NCI-H2227 treated with DMSO at 0.1 percent for 48 hours (cell line): ENCODE data around the gene OPTN.
A peak's percentile ranks its signal among the peaks of the same experiment; 100 is the strongest.
"Not testable (repeated sequence)": the region's sequence is repeated elsewhere in the genome, so short reads cannot be mapped to it uniquely, and the experiment has no call there.

Source experiments
- DNase-seq: peaks from one replicate; lab custom pipeline; 2025; lab: John Stamatoyannopoulos, UW

OPTN gene

DNA sequence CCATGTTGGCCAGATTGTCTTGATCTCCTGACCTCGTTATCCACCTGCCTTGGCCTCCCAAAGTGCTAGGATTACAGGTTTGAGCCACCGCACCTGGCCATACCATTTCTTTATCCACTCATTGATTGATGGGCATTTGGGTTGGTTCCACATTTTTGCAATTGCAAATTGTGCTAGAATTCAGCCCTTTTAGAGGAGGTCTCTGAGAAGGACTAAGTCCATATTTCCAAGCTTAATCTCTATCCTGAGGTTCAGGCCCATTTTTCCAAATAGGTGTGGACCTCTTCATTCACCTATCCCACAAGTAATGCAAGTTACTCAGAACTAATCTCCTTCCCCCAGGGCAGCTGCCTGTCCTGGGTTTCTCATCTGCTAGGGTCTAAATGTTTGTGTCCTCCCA, 9.7 kb upstream of the OPTN start:
- no peak for DNase-seq

DNA sequence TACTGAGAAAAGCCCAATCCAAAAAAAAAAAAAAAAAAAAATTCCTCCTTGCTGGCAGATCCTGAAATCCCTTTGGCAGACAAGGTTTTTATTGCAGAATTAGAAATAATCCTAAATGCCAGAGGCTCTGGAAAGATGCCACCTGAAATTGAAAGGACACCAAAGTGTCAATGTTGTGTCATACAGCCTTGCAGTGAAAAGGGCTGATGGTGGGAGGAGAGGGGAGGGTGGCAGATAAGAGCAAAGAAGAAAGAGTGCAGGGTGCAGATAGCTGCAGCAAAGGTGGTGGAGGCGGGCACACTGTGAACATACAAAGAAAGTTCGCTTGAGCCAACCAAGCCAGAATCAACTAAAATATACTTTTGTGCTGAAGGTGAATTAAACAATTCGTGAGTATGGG, 8.2 kb upstream of the OPTN start:
- no peak for DNase-seq

DNA sequence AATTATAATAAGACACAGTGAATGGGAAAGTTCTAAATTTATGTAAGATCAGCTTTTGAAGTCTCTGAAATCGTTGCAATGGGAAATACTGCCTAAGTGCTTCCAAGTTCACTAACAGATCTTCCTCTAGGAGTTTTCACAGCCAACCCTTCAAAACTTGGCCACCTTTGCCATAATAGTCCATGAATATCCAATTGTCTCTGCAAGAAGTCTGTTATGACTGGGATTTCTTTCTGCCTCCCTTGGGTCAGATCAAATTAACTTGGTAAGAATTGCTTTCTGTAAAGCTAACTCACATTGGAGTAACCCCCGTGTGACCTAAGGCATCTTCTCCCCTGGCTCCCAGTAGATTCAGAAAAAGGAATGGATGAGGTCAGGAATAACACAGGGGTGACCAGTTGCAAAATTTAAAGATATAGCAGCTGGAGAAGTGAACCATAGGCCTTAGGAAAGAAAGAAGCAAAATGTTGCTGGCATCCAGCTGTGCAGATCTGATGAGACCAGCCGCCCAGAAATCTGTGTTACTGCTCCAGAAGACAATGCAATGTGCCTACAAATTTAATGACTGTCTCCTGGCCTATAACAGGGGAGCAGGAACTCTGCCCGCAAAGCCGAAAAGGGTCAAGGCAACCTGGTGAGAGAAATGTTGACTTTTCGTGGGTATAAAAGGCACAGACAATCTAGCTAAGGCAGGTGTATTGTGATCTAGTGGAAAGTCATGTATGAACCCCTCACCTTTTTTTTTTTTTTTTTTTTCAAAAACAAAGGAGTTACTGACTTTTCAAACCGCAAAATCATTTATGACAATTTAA, 7.5 kb upstream of the OPTN start:
- DNase-seq: no peak

DNA sequence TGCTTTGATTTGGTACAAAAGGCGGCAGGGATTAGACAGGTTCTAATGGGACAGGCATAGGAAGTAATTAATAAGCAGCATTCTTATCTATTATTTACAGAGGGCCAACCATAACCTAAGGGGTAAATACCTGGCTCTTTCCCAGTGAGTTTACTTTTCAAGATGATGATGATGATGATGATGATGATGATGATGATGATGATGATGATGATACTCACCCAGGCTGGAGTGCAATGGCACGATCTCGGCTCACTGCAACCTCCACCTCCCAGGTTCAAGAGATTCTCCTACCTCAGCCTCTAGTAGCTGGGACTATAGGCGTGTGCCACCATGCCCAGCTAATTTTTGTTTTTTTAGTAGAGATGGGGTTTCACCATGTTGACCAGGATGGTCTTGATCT, 5.9 kb upstream of the OPTN start:
- DNase-seq: not testable (repeated sequence)

DNA sequence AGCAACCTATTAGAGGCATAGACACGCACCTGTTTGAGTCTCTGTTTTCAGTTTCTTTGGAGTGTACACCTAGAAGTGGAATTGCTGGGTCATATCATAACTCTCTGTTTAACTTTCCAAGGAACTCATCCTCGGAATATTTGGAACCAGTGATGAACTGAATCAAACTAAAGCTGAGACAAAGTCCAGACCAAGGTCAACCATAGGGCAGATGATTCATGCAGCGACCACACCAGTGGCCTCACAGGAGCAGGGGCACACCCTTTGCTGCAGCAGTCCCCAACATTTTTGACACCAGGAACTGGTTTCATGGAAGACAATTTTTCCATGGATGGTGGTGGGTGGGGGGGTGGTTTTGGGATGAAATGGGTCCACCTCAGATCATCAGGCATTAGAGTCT, 4.9 kb upstream of the OPTN start:
- DNase-seq: no peak

DNA sequence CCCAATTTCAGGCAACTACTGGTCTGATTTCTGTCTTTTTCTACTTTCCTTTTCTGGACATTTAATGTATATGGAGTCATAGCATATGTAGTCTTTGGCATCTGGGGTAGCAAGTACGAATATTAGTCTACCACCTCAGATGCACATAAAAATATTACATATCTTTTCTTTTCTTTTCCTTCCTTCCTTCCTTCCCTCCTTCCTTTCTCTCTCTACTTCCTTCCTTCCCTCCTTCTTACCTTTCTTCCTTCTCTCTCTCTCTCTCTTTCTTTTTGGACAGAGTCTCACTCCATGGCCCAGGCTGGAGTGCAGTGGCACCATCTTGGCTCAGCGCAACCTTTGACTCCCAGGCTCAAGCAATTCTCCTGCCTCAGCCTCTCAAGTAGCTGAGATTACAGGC, 4.0 kb upstream of the OPTN start:
- no peak for DNase-seq

DNA sequence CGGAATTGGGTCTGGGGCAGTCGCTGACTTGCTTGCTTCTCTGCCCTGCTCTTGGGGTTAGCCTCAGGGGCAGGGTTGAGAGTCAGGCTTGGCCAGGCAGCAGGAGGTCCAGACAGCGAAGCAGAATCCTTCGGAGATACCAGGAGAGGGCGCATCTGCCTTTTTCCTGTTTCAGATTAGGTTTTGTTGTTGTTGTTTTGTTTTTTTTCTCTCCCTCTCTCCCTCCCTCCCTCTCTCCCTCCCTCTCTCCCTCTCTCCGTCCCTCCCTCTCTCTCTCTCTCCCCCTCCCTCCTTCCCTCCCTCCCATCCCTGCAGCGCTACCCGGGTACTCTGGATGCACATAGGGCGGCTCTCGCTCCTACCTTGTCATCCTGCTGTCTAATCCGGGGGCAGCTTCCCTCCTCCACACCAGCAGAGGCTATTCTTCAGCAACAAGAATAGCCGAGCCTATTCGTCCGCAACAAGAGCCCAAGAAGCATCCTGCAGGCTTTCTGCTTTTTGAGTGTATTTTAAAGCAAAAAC, 758 bp upstream of the OPTN start:
- DNase-seq: peak; percentile 30

DNA sequence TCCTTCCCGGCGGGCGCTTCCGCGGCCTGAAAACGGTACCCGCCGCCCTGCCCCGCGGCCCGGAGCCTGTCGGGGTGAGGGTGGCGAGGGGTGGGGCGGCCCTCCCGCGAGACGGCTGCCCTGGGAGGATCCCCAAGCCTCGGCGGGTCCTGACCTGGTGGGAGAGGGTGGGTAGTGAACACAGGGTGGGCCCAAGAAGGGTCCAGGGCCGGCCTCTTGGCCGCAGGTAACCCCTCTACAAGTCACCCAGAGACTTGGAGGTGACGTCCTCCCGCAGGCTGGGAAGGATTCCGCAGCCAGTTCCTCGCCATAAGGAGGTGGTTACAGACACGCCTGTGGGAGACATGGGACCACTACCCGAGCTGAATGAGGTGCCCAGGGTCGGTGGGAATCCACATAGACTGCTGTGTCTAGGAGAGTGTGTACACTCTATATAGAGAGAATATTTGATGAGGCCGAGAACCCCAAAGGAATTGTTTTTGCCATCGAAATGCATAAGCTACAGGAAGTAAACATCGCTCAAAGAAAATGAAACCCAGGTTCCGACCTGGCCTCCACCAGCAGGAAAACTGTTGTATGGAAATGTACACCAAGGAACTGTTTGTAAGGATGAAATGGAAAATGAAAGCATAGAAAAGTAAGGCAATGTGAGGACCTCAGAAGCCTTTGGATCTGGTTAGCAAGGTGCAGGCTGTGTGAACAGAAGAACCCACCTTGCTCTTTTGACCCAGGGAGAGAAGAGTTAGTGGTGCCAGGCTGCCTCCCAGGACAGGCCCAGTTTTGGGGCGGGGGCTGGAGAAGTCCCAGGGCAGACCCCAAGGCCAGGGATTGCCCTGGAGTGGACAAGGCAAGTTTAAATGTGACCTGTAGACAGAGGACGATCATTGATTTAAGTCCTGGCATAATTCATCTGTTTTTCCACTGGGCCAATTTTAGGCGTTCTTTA, 659 bp downstream of the OPTN start:
- DNase-seq: no peak

DNA sequence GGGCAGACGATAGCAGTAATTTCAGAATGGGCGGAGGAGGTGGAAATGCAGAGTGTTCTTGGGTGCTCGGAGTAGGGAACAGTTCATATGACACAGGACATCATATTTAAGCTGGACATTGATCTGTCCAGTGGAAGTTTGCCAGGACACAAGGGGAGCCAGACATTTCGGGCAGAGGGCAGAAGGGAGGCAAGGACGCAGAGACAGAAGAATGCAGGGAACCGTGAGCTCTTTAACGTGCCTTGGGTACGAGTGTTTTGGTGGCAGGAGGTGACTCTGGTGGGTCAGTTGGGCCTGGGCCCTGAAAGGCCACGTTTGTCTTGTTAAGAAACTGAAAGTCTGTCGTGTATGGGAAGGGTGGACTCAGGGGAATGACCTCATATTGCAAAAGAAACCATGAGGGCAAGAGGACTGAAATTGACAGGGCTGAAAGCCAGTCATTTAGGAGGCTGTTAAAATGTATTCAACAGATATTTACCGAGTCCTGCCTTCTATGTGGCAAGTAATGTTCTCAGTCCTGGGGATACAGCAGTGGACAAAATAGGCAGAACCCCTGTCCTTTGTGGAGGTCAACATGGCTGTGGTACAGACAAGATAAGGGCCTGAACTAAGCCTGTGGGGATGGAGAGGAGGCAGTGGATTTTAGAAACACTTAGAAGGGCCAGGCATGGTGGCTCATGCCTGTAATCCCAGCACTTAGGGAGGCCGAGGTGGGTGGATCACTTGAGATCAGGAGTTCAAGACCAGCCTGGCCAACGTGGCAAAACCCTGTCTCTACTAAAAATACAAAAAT, 2.2 kb downstream of the OPTN start:
- DNase-seq: no peak

DNA sequence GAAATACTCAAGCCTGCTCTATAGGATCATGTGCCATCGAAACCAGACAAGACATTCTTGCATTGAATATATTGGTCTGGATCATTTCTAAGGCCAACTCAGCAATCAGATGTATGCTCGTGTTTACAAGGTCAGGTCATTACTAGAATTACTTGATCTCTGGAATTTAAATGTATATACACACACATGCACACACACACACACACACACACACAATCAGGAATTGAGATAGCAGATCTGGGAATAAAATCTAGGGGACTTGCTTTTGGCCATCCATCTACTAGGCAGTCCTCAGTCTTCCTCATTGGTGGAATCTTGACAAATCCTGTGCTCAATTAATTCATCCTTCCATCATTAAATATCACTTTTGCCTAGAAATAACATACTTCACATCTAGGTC, 3.6 kb downstream of the OPTN start:
- no peak for DNase-seq

DNA sequence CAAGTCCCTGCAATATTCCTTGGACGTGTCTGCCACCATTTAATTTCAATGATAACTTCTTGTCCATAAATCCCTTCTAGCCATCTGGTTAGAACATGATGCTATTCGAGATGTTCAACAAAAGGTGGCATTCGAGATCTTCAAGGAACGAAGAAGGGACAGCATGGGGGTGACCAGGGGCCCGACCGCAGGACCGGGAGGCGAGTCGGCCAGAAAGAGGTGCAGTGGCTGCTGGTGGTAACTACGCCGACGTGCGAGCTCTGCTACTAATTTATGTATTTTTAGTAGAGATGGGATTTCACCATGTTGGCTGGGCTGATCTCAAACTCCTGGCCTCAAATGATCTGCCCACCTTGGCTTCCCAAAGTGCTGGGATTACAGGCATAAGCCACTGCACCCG, 4.7 kb downstream of the OPTN start:
- no peak for DNase-seq

DNA sequence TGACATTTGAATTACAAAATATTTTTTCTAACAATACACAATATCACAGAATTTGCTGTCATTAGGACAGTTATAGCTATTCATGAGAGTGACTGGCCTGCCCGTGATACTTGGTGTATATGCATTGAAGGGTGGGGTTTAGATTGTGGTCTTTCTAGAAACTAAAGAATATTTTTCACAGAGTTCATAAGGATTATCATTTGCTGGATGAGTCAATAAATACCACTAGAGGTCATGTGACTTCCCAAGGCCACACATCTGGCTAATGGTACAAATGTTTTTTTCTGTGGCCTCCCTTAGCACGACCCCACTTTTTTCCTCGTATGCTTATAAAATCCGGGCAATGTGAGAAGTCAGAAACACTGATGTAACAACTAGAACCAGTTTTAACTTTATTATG, 5.2 kb downstream of the OPTN start:
- no peak for DNase-seq

DNA sequence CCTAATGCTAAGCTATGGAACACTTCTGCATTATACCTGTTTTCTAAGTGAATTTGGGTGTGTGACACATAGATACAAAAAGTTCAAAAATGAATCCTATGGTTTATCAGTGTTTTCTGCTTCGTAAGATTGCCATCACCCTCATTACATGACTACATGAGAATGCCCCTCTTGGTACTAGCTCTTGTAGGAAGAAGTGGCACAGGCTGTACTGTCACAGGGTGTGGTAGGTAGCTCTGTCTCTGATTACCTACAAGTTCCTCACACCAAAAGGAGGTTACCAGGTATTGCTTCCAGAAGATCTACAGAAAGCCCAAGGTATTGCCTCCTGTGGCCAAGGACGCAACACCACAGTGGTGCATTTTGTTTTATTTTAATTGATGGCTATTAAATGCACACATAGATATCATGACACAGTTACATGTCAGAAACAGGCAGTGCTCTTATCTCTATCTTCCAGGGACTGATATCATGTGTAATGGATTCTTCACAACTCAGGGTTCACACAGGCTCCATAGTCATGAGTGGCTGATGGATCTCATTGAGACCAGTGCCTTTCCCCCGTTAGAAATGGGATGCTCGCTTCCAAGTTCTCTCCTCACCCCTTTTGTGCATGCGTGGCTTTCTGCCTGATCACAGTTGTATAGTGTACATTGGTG, 6.6 kb downstream of the OPTN start:
- DNase-seq: no peak

DNA sequence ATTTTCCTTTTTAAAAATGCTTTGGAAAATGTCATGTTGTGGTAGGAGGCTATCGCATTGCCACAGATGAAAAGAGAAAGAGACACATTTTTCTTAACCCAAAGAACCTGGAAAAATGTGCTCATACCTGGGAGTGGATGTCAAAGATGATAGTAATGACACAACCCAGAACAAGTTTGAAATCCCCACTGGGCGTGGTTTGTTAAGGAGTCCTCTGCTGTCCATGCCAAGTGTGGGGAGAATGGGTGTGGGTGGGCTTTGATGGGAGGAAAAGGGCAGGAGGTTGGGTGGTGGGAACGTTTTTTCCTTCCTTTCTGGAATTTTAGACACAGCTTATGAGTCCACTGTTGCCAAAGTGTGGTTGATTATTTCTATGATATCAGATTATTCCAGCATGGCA, 10.9 kb downstream of the OPTN start:
- no peak for DNase-seq

DNA sequence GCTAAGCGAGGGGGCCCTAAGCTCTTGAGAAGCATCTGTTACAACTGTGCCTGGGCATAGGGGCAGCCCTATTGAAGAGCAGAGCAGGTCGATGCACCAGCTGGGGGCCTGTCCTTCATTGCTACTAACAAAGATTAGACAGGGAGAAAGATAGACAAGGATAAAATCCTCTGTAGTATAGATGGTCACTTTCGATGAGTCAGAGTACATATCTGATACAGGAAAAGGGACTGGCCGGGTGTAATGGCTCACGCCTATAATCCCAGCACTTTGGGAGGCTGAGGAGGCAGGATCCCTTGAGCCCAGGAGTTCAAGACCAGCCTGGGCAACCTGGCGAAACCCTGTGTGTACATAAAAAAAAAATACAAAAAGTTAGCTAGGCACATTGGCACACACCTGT, 13.6 kb downstream of the OPTN start:
- DNase-seq: no peak

DNA sequence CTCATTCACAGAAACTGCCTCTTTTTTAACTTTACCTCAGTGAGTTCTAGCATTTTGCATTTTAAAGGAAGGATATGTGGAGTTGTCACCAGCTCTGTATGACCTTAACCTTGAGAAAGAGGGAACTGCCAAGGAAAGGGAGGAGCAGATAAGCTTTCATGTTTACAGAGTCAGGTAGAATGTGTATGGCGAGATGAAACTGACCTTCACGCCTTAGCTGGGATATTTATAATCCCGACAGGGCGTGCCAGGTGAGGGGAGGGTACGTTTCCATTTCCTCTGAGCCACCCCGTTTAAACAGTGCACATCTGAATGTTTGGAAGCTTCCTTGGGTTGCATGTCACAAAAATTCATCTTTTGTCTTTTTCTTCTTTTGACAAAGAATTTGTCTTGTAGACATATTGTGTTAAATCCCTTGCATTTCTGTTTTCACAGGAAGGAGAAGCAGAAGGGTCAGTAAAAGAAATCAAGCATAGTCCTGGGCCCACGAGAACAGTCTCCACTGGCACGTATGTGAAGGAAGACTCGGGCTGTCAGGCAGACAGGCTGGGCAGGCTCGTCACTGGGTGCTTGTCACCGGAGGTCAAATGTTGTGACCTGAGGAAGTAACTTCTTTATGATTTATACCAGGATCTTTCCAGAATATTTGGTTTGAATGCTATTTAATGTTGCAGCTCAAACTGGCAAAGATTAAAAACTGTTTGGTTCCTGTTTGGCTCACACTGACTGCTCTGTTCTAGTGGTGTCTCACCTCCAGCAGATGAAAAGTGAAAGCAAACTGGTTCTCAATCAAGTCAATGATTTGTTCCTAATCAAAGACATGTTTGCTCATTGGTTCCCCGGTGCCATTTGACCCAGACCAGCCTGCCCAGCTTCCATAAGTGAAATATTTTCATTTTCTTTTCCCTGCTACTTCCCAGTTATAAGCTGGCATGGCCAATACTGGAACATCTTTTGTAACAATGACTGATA, 16.2 kb downstream of the OPTN start:
- DNase-seq: no peak

DNA sequence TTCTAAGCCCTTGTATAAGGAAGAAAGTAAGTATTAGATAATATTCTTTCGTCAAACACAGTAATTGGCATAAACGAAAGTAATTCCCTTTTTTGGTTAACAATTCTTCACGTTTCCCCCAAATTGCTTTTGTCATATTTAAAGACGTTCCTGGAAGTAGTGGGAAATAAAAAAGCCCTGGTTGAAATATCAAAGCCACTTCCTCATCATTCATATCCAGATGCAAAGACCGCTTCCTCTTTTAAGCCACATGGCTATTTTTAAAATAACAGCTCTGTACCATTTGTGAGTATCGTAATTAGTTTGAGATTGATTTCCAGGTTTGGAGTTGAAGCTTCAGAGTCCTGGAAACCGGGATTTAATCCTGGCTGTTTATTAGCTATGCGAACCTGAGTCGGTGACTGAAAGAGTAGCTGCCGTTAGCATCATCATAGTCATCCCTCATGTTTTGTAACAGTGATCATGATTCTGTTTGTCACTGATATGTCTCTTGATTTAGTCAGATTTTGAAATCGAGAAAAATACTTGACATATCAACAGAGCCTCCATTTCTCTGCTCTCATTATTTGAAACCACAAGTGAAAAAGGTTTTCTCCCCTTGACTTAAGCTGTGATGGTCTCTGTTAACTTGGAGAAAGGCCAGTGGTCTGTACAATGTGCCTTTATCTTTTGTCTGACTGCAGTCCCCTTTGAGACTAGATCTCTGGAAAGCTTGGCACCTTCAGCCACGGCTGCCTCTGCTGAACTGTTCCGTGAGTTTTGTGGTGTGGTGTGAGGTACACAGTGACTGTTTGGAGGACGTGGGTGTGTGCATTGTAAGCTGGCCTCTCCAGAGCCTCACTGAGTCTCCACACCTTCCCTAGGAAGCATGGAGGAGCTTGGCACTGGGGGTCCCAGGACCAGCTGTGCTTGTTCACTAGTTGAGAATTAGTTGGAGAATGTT, 18.1 kb downstream of the OPTN start:
- no peak for DNase-seq

DNA sequence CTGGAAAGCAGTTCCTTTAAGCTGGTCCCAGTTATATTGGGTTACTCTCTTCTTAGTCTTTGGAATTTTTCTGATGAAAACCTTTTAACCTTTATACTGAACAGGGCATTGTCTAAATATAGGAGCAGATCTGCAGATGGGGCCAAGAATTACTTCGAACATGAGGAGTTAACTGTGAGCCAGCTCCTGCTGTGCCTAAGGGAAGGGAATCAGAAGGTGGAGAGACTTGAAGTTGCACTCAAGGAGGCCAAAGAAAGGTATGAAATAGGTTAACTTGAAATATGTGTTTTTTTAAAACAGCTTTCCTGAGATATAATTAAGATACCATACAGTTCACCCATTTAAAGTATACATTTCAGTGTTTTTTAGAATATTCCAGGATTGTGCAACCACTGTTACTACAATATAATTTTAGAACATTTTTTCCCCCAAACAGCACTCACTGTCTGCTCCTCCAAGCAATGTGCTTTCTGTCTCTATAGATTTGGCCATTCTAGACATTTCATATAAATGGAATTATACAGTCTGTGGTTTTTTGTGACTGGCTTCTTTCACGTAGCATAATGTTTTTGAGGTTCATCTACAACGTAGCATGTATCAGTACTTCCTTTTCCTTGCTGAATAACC, 18.9 kb downstream of the OPTN start:
- no peak for DNase-seq
